Esophagus squamous epithelium (tissue), 5 donors: ENCODE data around the gene ARHGAP11A. TPM values are rescaled to one million over a fixed set of nuclear protein-coding genes. Genes with fewer than 3 reads are reported as not detected.

Source experiments
- DNase-seq: peaks from one replicate; lab custom pipeline; 2025; lab: John Stamatoyannopoulos, UW
- H3K27ac ChIP-seq, 4 donors: fragments of 200-600 bp; sonication (generic); one replicate each; pipeline ENCODE4 v1.5.1; 2016 to 2019; ENCODE audit warnings: mild to moderate bottlenecking in 1 of 4
- H3K27me3 ChIP-seq, 4 donors: fragments of 200-600 bp; sonication (generic); 1 replicate in 3 of 4; 2 replicates in 1 of 4; pipeline versions ENCODE4 v1.5.1 to v1.6.0; 2017 to 2021; ENCODE audit warnings: antibody characterized with exemption in 1 of 4
- H3K36me3 ChIP-seq, 3 donors: fragments of 200-600 bp; sonication (generic); one replicate each; pipeline ENCODE4 v1.5.1; 2016 to 2019
- H3K4me1 ChIP-seq, 3 donors: fragments of 200-600 bp; sonication (generic); one replicate each; pipeline ENCODE4 v1.5.1; 2017 to 2019
- H3K4me3 ChIP-seq, 4 donors: fragments of 200-600 bp; sonication (generic); 1 replicate in 3 of 4; 2 replicates in 1 of 4; pipeline ENCODE4 v1.5.1; 2016 to 2019; ENCODE audit warnings: mild to moderate bottlenecking in 2 of 4, moderate library complexity in 1 of 4
- H3K9me3 ChIP-seq, 3 donors: fragments of 200-600 bp; sonication (generic); one replicate each; pipeline ENCODE4 v1.5.1; 2016 to 2019
- CTCF ChIP-seq, 6 experiments: fragments of 450-650 bp in 4 of 6; fragments of 200-600 bp in 2 of 6; sonication (generic) in 2 of 6; IDR thresholded peaks; one replicate each; pipeline ENCODE4 v1.5.1; 2016 to 2019; ENCODE audit warnings: antibody characterized with exemption in 6 of 6, mild to moderate bottlenecking in 4 of 6, moderate library complexity in 4 of 6
- POLR2A ChIP-seq, 4 donors: fragments of 450-650 bp; IDR thresholded peaks; one replicate each; pipeline ENCODE4 v1.6.1; 2017; ENCODE audit warnings: antibody characterized with exemption in 4 of 4, mild to moderate bottlenecking in 4 of 4, moderate library complexity in 3 of 4
- WGBS, 2 donors: methylation state at CpG; one replicate each; pipeline ENCODE4 v1.1.5; 2018; 5-methylcytosine and 5-hydroxymethylcytosine counted together
- intact Hi-C: fragments of 100-400 bp; cut with DNase I; formaldehyde crosslinking; loops from one replicate; pipeline ENCODE4 v1.15.0; 2022
- total RNA-seq, 4 donors: library from RNA; depleted of rRNA; stranded (reverse); fragments of >200 nt; gene quantifications; one replicate each; pipeline ENCODE4 v1.1.0, GENCODE V29; 2016
- donor health status: DM: yes; HTN: yes; CAD: no.

Gene ARHGAP11A
- total RNA-seq, 4 donors from 2014 or later = 4.7 to 17.4 (median 8.1) TPM

GRCh38 chr15:32636410-32636809, 21.1 kb downstream of the ARHGAP11A start:
- intact Hi-C loops = no loop called here
- WGBS, 2 donors = 95 to 98% methylated on average over 3 of the region's 3 CpGs
- TF ChIP-seq POLR2A (IDR thresholded peaks at IDR 0.05) (no peak), CTCF (IDR thresholded peaks at IDR 0.05) (no peak)
- peaks cover 0 to 28% (median 0%) of the 10 kb centered on the region in 3 donors for H3K36me3 ChIP-seq
- DNase-seq = no peak
- H3K9me3 ChIP-seq = no peaks in the 10 kb centered on the region
- H3K27me3 ChIP-seq = peaks cover 0 to 2% (median 0%) of the 10 kb centered on the region in 4 donors
- no peak overlapping the region for H3K4me3 ChIP-seq
- H3K4me1 ChIP-seq = peaks cover 0 to under 1% (median 0%) of the 10 kb centered on the region in 3 donors
- H3K27ac ChIP-seq = no peak overlapping the region

GRCh38 chr15:32636908-32637567, 21.7 kb downstream of the ARHGAP11A start:
- Histone ChIP-seq H3K36me3 (peaks cover 0 to 28% (median 0%) of the 10 kb centered on the region in 3 donors), H3K27me3 (peaks cover 0 to 8% (median 0%) of the 10 kb centered on the region in 4 donors), H3K4me3 (no peak overlapping the region), H3K27ac (no peak overlapping the region), H3K4me1 (peaks cover 0 to 7% (median 0%) of the 10 kb centered on the region in 3 donors), H3K9me3 (no peaks in the 10 kb centered on the region)
- WGBS, 2 donors = 88 to 95% methylated on average over 8 of the region's 8 CpGs
- DNase-seq = no peak
- TF ChIP-seq CTCF (IDR thresholded peaks at IDR 0.05) (no peak), POLR2A (IDR thresholded peaks at IDR 0.05) (no peak)
- intact Hi-C loops = no loop called here

- peaks cover 0 to 7% (median 0%) of the 10 kb centered on the region in 3 donors for H3K4me1 ChIP-seq
- TF ChIP-seq CTCF (IDR thresholded peaks at IDR 0.05) (no peak), POLR2A (IDR thresholded peaks at IDR 0.05) (no peak)
- H3K4me3 ChIP-seq = no peak overlapping the region
- 95 to 96% methylated on average over 1 of the region's 1 CpG for WGBS, 2 donors
- intact Hi-C loops = no loop called here
- no peak for DNase-seq
- H3K27me3 ChIP-seq = peaks cover 0 to 15% (median 0%) of the 10 kb centered on the region in 4 donors
- H3K36me3 ChIP-seq = peaks cover 0 to 28% (median 0%) of the 10 kb centered on the region in 3 donors
- no peaks in the 10 kb centered on the region for H3K9me3 ChIP-seq
- H3K27ac ChIP-seq = no peak overlapping the region
Measured at GRCh38 chr15:32637704-32638103, 22.4 kb downstream of the ARHGAP11A start.

GRCh38 chr15:32641517-32642059, 26.3 kb downstream of the ARHGAP11A start, which contains the start of gene SCG5:
TSS of gene SCG5 (plus strand) at chr15:32641710. CDS start at chr15:32643593, 1,883 bp downstream.
- TF ChIP-seq CTCF (IDR thresholded peaks at IDR 0.05) = no peak
- TF ChIP-seq POLR2A (IDR thresholded peaks at IDR 0.05) = no peak
- Histone ChIP-seq H3K4me3 (peak within 1 kb of the TSS in 3 of 4 donors; percentile 7 to 48 (median 29)), H3K27me3 (peaks cover 0 to 26% (median 0%) of the 10 kb centered on the region in 4 donors), H3K36me3 (peaks cover 0 to 7% (median 0%) of the 10 kb centered on the region in 3 donors), H3K4me1 (peaks cover 0 to 7% (median 0%) of the 10 kb centered on the region in 3 donors), H3K27ac (no peak within 1 kb of the TSS), H3K9me3 (no peaks in the 10 kb centered on the region)
- no peak for DNase-seq
- intact Hi-C loops = no loop called here
- WGBS, 2 donors = 22 to 50% methylated on average over 10 to 11 of the region's 22 CpGs
